ENCODE results near the gene A2M.

Gene A2M

DNA sequence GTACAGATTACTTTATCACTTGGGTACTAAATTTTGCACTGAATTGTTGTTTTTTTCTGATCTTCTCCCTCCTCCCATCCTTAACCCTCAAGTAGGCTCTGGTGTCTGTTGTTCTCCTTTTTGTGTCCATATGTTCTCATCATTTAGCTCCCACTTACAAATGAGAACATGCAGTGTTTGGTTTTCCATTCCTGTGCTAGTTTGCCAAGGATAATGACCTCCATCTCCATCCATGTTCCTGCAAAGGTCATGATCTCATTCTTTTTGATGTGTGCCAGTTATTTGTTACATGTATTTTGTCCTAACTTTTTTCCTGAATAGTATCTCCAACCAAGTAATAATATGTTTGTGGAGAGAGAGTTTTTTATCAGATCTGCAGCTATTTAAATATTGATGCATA is 44.2 kb downstream of the A2M start:
- DNase-seq, result no peak

GRCh38 chr12:9070351-9070750 is 45.4 kb downstream of the A2M start:
- DNase-seq, result no peak

- DNase-seq, result no peak
Measured at GRCh38 chr12:9068600-9068999, 47.1 kb downstream of the A2M start.

DNA sequence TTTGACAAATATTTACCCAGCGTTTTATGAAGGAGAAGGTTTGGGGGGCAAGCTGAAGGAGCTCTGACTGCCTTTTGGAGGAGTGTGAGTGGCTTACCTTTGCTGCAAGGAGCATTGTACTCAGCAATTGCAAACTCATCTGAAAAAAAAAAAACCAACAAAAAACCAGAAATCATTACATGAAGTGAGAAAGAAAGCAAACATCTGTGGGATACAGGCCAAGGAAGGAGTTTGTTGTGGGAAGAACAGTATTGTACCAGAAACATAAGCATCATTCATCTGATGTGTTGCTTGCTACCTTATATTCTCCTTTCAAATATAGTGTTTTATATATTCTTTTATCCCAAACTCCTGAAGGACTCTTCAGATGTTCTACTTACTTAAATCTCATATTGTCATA is 47.6 kb downstream of the A2M start:
- no peak for DNase-seq

DNA sequence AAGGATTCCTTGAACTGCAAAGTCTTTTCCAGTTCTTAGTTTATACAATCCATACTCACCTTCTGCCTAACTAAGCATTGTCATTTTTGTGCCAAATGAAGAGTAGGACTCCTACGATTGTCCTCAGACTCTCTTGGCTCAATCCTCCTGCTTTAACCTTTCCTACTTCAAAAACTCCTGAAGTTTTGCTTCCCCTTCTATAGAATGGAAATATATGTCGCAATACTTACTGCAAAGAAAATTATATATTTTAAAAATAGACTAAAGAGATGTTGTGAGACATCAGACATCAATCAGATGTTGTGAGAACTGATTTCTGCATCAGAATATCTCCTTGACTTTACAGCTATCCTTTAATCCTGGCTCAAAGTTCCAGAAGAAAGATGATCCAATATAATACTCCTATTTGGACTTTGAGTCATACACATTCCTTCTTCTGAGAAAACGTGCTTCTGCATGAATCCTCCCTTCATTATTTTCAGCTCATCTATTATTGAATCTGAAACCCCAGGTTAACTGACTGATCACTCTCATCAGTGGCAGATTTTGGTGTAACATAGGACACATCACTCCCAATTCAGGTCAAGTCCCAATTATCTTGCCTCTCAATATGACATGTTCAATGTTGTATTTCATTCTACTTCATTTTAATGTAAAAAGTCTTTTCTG is 48.8 kb downstream of the A2M start:
- no peak for DNase-seq

DNA sequence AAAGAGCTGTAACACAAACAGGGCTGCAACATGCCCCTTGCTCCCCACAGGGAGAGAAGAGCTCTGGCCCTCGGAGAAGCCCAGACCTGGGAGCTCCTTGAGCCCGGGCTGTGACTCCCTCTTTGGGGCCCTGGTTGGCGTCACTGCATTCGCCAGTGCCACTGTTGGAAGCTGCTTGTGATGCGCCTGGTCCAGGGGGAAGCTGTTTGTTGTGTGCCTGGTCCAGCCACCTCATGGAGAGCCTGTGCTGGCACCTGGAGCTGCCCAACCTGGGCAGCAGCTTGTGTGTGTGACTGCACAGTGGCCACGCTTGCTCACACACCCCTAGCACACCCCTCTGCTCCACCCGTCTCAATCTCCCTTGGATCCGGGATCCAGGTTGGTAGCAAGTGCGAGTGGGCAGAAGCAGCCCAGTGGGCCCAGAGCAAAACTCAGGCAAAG is 49.5 kb downstream of the A2M start:
- DNase-seq, result no peak

GRCh38 chr12:9065607-9065856 is 50.2 kb downstream of the A2M start:
- DNase-seq, result no peak

DNA sequence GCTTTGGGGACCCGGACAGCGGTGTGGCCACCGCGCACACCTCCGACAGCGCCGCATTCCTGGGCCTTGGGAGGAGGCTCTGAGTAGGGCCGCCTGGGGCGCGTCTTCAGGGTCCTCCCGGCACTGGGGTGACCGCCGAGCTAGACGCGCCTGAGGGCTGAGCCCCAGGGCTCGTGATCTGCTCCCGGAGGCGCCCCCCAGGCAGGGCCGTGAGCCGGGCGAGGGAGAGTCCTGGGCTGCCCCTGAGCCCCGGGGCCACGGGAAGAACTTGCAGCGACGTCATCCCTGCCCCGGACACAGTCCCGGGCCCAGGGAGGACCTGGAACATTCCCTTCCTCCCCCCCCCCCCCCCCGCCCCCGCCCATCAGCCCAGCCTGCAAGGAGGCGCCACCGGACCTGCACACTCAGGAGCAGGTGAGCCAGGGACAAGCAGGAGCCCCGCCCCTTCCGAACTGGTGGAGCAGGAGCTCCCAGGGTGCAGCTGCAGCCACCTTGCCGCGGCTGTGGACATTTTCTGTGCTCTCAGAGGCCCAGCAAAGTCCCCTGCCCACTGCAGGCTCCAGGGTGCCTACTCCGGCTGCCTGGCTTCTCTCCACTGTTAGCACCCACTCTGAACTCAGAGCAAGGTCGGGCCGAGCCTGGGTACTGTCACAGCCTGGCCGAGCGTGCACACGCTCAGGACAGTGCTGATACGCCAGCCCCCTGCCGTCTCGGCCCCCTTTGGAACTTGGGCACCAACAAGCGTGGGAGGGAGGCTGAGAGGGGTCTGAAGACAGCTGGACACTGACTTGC is 50.7 kb downstream of the A2M start:
- DNase-seq, result no peak

DNA sequence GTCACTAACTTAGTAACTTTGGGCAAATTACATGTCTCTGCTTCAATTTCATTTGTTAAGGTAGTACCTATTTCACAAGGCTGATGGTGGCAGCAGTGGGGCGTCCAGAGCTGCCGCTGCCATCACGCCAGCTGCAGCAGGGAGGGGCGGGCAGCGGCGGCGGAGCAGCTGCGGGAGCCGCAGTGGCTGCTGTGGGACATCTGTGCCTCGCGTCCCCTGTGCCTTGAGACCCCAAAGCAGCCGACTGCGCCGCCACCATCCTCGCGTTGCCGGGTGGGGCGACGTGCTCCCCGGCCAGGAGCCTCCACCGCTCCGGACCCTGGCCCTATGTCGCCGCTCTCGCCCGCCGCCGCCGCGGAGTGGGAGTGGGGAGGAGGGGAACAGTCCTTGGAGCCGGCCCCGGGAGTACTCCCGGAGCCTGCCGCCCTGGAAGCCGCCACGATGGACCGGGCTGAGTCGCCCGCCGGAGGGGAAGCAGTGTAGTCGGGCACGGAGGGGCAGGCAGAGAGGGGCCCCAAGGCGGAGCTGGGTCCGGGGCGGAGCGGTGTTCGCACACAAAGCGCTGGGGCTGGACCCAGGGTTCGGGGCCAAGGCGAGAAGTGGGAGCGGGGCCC is 51.4 kb downstream of the A2M start:
- peak; percentile 63 for DNase-seq

- DNase-seq, result no peak
Measured at GRCh38 chr12:9052610-9053009, 63.1 kb downstream of the A2M start.

GRCh38 chr12:9051158-9051550 is 64.6 kb downstream of the A2M start:
- no peak for DNase-seq

- DNase-seq, result no peak
Measured at GRCh38 chr12:9050521-9051157, 65.1 kb downstream of the A2M start.

DNA sequence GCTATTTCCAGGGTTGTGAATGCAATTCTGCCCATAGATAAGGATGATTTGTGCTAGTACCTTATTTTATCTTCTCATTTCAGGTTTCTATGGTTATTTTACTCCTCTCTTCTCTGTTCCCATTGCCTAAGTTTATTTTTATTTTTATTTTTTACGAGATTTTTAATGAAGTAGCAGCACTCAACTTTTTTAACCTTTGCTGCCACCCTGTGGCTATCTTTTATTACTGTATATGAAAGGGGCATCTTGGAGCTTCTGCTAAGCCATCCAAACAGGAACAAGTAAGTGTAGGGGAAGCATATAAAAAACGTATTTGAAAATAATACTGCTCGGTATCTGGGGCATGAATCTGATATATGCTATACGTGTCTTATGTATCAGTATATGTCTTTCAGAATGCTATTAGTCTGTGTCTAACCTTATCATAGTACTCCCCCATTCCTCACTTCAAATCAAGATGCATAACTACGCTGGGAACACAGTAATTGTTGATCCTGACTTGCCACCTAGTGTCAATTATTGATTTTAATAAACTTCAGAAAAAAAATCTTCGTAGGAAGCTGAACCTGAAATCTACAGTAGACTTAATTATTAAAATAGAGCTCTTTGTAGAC is 66.1 kb downstream of the A2M start:
- DNase-seq, result peak; percentile 53

- DNase-seq, result no peak
Measured at GRCh38 chr12:9048930-9049329, 66.8 kb downstream of the A2M start.

GRCh38 chr12:9047105-9047504 is 68.6 kb downstream of the A2M start:
- DNase-seq, result no peak

- DNase-seq, result no peak
Measured at GRCh38 chr12:9043766-9044165, 72.0 kb downstream of the A2M start.

GRCh38 chr12:9041321-9041720 is 74.4 kb downstream of the A2M start:
- no peak for DNase-seq

DNA sequence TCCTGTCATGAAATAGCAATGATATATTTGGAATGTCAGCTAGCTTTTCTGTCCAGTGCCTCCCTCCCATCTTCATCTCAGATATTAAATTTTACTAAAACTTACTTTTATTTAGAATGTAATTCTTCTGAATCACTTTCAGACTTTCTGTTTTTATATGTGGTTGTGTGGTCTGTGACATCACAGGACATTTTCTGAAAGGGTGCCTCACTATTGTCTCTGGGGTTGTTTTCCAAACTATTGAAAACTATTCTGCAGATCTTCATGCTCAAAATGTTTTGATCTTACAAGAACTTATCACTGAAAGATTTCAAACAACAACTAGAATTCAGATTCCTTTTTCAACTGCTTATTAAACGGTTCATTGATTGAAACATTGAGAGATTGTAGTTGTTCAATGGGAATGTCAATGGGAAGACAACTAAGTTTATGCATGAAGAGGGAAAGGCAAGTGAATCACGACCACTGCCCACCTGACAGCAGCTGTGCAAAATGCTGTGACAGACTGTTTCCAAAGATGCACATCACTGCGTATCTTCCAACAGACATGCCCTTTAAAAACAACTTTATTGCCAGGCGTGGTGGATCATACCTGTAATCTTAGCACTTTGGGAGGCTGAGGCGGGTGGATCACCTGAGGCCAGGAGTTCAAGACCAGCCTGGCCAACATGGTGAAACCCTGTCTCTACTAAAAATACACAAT is 75.1 kb downstream of the A2M start:
- no peak for DNase-seq

DNA sequence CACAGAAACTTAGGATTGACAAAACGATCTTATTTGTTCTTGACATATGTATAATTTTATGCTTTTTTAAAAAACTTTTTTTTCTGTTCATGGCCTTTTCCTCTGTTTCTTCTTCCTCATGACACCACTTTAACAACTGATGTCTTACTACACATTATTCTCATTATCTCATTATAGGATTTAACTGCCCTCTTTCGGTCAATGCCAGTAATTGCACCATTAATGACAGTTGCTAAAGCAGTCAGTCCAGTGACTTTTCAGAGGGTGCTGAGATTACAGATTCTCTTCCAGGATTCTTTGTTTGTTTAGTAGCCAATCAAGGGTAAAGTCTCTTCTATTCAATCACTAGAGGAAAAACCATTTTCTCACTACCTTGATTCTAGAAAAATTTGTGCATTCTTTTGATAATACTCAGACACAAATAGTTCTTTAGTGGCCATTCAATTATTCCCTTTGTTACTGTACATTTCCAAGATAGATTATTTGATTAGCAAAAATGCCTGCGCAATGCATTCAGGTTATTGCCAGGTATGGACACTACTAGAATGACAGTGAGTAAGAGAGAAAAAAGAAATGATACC is 76.2 kb downstream of the A2M start:
- peak; percentile 63 for DNase-seq

GRCh38 chr12:9037431-9037830 is 78.3 kb downstream of the A2M start:
- no peak for DNase-seq

GRCh38 chr12:9036227-9036626 is 79.5 kb downstream of the A2M start:
- no peak for DNase-seq

DNA sequence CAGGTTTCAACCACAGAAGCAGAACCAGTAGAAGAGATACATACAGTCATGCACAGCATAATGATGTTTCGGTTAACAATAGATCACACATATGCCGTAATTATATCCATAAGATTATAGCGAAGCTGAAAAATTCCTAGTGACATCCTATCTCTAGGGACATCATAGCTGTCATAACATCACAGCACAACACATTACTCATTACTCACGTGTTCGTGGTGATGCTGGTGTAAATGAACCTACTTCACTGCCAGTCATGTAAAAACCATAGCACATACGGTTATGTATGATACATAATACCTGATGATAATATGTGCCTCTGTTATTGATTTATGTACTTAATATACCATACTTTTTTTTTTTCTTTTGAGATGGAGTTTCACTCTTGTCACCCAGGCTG is 81.6 kb downstream of the A2M start:
- DNase-seq, result no peak

Data from activated CD4-positive, alpha-beta T cell treated with anti-CD3 and anti-CD28 coated beads, Interleukin-2, amount 50 U/mL, for 16 hours (primary cell).